Liver (tissue), 9 donors: ENCODE data around the gene DVL1. TPM values are rescaled to one million over a fixed set of nuclear protein-coding genes. Genes with fewer than 3 reads are reported as not detected.

Source experiments
- DNase-seq: peaks from one replicate; pipeline ENCODE4 v3.0.0-alpha.2; 2017; ENCODE audit warnings: low spot score
- H3K27ac ChIP-seq, 2 donors: one replicate each; pipeline ENCODE4 v1.7.0; 2013; ENCODE audit warnings: inconsistent platforms in 2 of 2, low read length in 2 of 2, control low read depth in 1 of 2, low read depth in 1 of 2, mild to moderate bottlenecking in 1 of 2
- H3K27me3 ChIP-seq, 4 donors: one replicate each; pipeline versions ENCODE4 v1.6.1 to v1.7.0; 2013; ENCODE audit warnings: low read length in 3 of 4, inconsistent platforms in 1 of 4, mild to moderate bottlenecking in 1 of 4, moderate library complexity in 1 of 4; ENCODE audit not compliant: control insufficient read depth in 4 of 4, insufficient read depth in 4 of 4
- H3K36me3 ChIP-seq, 4 donors: one replicate each; pipeline versions ENCODE4 v1.6.1 to v1.7.0; 2013; ENCODE audit warnings: low read length in 3 of 4, mild to moderate bottlenecking in 3 of 4, low read depth in 1 of 4, moderate library complexity in 1 of 4; ENCODE audit not compliant: control insufficient read depth in 4 of 4, insufficient read depth in 3 of 4
- H3K4me1 ChIP-seq, 4 donors: one replicate each; pipeline versions ENCODE4 v1.6.1 to v1.7.0; 2013; ENCODE audit warnings: low read length in 3 of 4, mild to moderate bottlenecking in 3 of 4, moderate library complexity in 1 of 4; ENCODE audit not compliant: control insufficient read depth in 4 of 4, insufficient read depth in 4 of 4
- H3K4me3 ChIP-seq, 3 donors: one replicate each; pipeline versions ENCODE4 v1.6.1 to v1.7.0; 2013; ENCODE audit warnings: low read length in 3 of 3, control low read depth in 1 of 3, low read depth in 1 of 3, mild to moderate bottlenecking in 1 of 3
- H3K9ac ChIP-seq, 2 donors: one replicate each; pipeline ENCODE4 v1.7.0; 2013; ENCODE audit warnings: low read length in 2 of 2, mild to moderate bottlenecking in 2 of 2, moderate library complexity in 2 of 2, control low read depth in 1 of 2, low read depth in 1 of 2
- H3K9me3 ChIP-seq, 4 donors: one replicate each; pipeline versions ENCODE4 v1.6.1 to v1.7.0; 2013; ENCODE audit warnings: low read length in 3 of 4; ENCODE audit not compliant: control insufficient read depth in 4 of 4
- CTCF ChIP-seq: fragments of 150-350 bp; IDR thresholded peaks from 2 replicates; pipeline ENCODE4 v1.5.1; 2017; ENCODE audit warnings: improper control_type of control experiment, low read depth, low read length; ENCODE audit not compliant: missing input control
- EGR1 ChIP-seq, 2 donors: IDR thresholded peaks; 2 replicates each; pipeline ENCODE4 v1.6.1; 2016 to 2018; ENCODE audit warnings: antibody characterized with exemption in 2 of 2, low read depth in 2 of 2
- FOXA1 ChIP-seq: IDR thresholded peaks from 2 replicates; pipeline ENCODE4 v1.6.1; 2016; ENCODE audit warnings: antibody characterized with exemption
- FOXA2 ChIP-seq: IDR thresholded peaks from 2 replicates; pipeline ENCODE4 v1.6.1; 2016; ENCODE audit warnings: antibody characterized with exemption
- GABPA ChIP-seq, 2 donors: IDR thresholded peaks in 1 of 2; conservative IDR thresholded peaks in 1 of 2; 2 replicates each; pipeline ENCODE4 v1.6.1; 2016; ENCODE audit warnings: antibody characterized with exemption in 2 of 2, mild to moderate bottlenecking in 1 of 2, moderate library complexity in 1 of 2
- HNF4A ChIP-seq, 2 donors: conservative IDR thresholded peaks; 2 replicates each; pipeline ENCODE4 v1.6.1; 2016; ENCODE audit warnings: antibody characterized with exemption in 2 of 2, mild to moderate bottlenecking in 2 of 2
- HNF4G ChIP-seq: IDR thresholded peaks from 2 replicates; pipeline ENCODE4 v1.6.1; 2016; ENCODE audit warnings: antibody characterized with exemption
- JUND ChIP-seq, 2 donors: IDR thresholded peaks; 2 replicates each; pipeline ENCODE4 v1.6.1; 2016; ENCODE audit warnings: antibody characterized with exemption in 2 of 2
- NR2F2 ChIP-seq: IDR thresholded peaks from 2 replicates; pipeline ENCODE4 v1.6.1; 2016; ENCODE audit warnings: antibody characterized with exemption
- REST ChIP-seq: IDR thresholded peaks from 2 replicates; pipeline ENCODE4 v1.6.1; 2016; ENCODE audit warnings: antibody characterized with exemption, mild to moderate bottlenecking
- RXRA ChIP-seq, 2 donors: IDR thresholded peaks; 2 replicates each; pipeline ENCODE4 v1.6.1; 2017 to 2018; ENCODE audit warnings: antibody characterized with exemption in 2 of 2, mild to moderate bottlenecking in 1 of 2
- ZBTB33 ChIP-seq: IDR thresholded peaks from 2 replicates; pipeline ENCODE4 v1.6.1; 2016; ENCODE audit warnings: antibody characterized with exemption
- WGBS: extraction: QIAGEN DNeasy Blood & Tissue Kit; methylation state at CpG from one replicate; pipeline ENCODE4 v1.1.7; 2013; 5-methylcytosine and 5-hydroxymethylcytosine counted together
- polyA plus RNA-seq, 2 donors: library from polyadenylated mRNA; stranded (reverse) in 1 of 2; unstranded in 1 of 2; fragments of 200-250 nt in 1 of 2; fragments of >200 nt in 1 of 2; fragmentation: Nextera tagmentation in 1 of 2; extraction: Ambion mirVana in 1 of 2; gene quantifications; one replicate each; pipeline versions ENCODE4 v1.2.1 to v1.2.3, GENCODE V29; 2013 to 2015
- total RNA-seq, 2 donors: library from RNA; depleted of rRNA; stranded (reverse); fragments of >200 nt; gene quantifications; one replicate each; pipeline ENCODE4 v1.2.3, GENCODE V29; 2014
- TF ChIP-seq, protein P1 (sequence below): IDR thresholded peaks from 2 replicates; pipeline ENCODE4 v1.6.1; 2016; ENCODE audit warnings: antibody characterized with exemption
- TF ChIP-seq, protein P2 (sequence below): IDR thresholded peaks from 2 replicates; pipeline ENCODE4 v1.6.1; 2016; ENCODE audit warnings: antibody characterized with exemption
- donor health status: healthy.
- donor health status: healthy.
- donor health status: healthy.
- donor health status: healthy.
- donor health status: healthy.

DVL1 gene
- total and polyA plus RNA-seq, 4 donors: 5.7 to 41.2 (median 24.8) TPM

GRCh38 chr1:1306661-1307260 lies 42.5 kb downstream of the DVL1 start:
- Histone ChIP-seq H3K4me1 (peaks cover 18 to 44% (median 34%) of the 10 kb centered on the region in 4 donors), H3K27ac (peak overlapping the region; percentile 57 to 95), H3K9ac (no peak overlapping the region), H3K36me3 (peaks cover 0 to 9% (median 2%) of the 10 kb centered on the region in 4 donors), H3K9me3 (no peaks in the 10 kb centered on the region), H3K27me3 (no peaks in the 10 kb centered on the region), H3K4me3 (peak overlapping the region; percentile 76 to 86 (median 77))
- peak in 1 of 2 donors; percentile 11 for TF ChIP-seq HNF4A (conservative IDR thresholded peaks at IDR 0.05)
- TF ChIP-seq, protein P1, sequence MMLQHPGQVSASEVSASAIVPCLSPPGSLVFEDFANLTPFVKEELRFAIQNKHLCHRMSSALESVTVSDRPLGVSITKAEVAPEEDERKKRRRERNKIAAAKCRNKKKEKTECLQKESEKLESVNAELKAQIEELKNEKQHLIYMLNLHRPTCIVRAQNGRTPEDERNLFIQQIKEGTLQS: no peak
- TF ChIP-seq GABPA (IDR thresholded peaks at IDR 0.05 in 1 of 2, conservative IDR thresholded peaks at IDR 0.05 in 1 of 2): no peak
- no peak for TF ChIP-seq ZBTB33
- 30% methylated on average over 27 of the region's 27 CpGs for WGBS
- no peak for DNase-seq

DNA sequence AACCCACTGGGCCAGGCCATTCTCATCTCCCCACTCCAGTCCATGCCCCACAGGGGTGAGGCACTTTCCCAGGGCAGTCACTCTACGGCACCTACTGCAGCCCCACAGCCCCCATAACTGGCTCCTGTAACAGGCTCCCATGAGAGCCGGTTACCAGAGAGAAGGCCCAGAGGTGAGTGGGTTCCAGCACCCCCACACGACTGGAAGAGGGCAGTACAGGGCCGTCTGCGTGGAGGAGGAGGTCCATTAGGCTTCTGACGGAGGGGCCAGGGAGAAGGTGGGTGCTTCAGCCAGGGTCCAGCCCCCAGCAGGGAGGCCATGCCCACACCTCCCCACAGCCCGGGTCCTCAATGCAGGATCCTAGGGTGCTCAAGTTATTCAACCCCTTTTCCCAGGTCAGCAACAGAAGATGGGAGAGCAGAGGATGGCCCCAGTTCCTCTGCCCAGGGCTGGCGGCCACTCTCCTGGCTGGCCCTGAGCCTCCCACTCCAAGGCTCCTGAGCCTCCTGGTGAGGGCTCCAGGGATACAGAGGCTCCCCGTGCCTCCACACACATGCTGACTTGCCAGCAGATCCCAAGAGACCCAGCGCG lies 43.1 kb downstream of the DVL1 start:
- Histone ChIP-seq H3K4me3 (no peak overlapping the region), H3K27me3 (no peaks in the 10 kb centered on the region), H3K27ac (no peak overlapping the region), H3K36me3 (peaks cover 0 to 4% (median 1%) of the 10 kb centered on the region in 4 donors), H3K9me3 (no peaks in the 10 kb centered on the region), H3K4me1 (peaks cover 18 to 44% (median 34%) of the 10 kb centered on the region in 4 donors), H3K9ac (no peak overlapping the region)
- 53% methylated on average over 11 of the region's 11 CpGs for WGBS
- TF ChIP-seq, protein P1: no peak
- TF ChIP-seq REST (no peak), GABPA (IDR thresholded peaks at IDR 0.05 in 1 of 2, conservative IDR thresholded peaks at IDR 0.05 in 1 of 2) (no peak), ZBTB33 (no peak), HNF4G (no peak), FOXA1 (no peak), EGR1 (IDR thresholded peaks at IDR 0.05; ENCODE audit: low read depth in 2 of 2) (no peak), NR2F2 (no peak), CTCF (no peak), RXRA (IDR thresholded peaks at IDR 0.05) (no peak), FOXA2 (no peak), HNF4A (conservative IDR thresholded peaks at IDR 0.05) (no peak), JUND (IDR thresholded peaks at IDR 0.05) (no peak)
- TF ChIP-seq, protein P2, sequence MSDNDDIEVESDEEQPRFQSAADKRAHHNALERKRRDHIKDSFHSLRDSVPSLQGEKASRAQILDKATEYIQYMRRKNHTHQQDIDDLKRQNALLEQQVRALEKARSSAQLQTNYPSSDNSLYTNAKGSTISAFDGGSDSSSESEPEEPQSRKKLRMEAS: no peak
- no peak for DNase-seq
